Measurements from ENCODE around the gene SUDS3.

Gene SUDS3

DNA sequence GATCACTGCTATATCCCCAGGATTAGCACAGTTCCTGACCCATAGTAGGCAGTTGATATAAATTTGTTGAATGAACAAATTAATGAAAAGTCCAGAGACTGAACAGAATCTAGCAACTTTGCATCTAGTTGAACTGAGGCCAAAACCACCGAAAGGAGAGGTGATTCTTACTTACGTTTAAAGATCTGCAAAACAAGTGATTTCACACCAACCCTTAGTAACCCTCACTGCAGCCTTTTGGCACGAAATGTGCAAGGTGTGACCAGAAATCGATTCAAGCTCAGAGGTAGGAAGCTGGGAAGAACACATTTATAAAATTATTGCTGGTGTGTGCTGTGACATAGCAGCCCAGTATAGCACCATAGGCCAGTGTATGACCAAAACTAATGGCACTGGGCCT, 70.8 kb downstream of the SUDS3 start:
- no peak for DNase-seq (ENCODE audit: low read depth in 2 of 2)

DNA sequence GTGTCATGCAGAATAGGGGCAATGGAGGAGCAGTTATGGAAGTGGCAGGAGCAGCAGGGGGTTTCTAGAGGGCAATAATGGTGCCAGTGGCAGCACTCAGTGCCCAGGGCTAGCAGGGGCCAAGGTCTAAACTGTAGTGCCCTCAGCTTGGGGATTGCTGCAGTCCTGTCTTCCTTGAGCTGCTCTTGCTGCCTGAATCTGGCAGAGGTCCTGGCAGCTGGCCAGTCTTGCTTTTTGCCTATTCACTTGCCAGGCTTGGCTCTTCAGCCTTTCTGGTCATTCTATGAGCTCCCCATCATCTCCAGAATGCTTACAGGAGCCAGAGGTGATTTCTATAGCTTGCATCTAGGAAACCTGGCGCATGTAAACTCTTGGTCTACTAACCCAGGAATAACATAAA, 72.0 kb downstream of the SUDS3 start:
- DNase-seq (ENCODE audit: low read depth in 2 of 2) = no peak

DNA sequence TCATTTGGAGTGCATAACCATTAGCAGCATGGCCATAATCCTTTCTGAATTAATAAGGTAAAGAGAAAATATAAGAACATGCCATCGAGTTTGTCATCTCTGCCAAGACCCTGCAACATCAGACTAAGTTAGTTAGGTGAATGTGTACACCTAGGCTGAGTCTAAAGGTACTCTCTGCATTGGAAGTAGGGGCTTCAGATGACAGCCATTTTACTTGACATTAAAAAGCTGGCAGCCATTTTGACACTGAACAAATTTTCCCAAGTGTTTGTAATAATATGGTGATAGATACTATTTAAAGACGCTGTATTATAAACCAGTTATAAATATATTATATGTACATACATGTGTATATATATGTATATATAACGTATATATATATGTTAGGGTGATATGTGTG, 79.0 kb downstream of the SUDS3 start:
- no peak for DNase-seq (ENCODE audit: low read depth in 2 of 2)

DNA sequence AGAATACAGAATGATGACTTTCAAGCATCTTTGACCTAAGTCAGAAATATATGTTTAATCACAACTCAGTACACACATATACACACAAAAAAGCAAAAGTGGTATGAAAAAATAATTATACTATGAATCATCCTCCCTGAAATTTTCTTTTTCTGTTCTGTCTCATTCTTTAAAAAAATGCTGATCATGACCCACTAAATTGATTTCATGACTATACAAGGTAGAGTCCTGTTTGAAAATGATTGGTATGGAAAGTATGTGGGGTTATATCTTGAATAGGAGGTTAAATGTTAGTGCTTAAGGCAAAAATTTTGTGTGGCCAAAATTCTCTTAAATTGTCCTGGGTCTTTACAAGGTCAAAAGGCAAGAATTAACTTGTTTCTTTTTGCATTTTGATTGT, 80.4 kb downstream of the SUDS3 start:
- DNase-seq (ENCODE audit: low read depth in 2 of 2) = no peak

DNA sequence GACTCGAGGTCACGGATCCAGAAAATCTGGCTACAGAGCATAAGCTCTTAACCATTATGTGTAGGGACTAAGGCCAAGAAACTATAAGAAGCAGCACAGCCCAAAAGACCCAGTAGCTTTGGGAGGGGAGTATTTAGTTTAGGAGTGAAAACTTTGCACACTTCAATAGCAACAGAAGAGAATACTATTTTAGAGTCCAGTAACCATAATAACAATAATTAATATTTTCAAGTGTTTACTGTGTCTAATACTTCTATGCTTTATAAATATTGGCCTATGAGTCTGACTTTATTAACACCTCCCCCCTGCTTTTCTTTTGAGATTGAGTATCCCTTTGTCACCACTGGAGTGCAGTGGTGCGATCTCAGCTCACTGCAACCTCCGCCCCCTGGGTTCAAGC, 82.8 kb downstream of the SUDS3 start:
- DNase-seq (ENCODE audit: low read depth in 2 of 2) = no peak

DNA sequence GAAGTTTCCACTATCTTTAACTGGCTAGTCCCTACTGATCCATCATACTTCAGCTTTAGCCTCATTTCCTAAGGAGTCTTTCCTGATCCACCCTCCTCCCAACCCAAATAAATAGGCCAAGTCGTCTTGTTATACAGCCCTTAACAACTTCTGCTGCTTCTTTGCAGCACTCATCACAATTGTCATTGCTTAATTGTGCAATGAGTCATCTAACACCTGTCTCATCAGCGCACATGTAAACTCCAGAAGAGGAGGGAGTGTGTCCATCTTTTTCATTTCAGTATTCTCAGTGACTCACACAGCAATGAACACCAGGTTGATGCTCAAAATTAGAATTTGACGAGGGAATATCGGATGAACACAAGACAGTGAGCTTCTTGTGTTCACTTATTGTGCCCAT, 87.3 kb downstream of the SUDS3 start:
- DNase-seq (ENCODE audit: low read depth in 2 of 2) = no peak

DNA sequence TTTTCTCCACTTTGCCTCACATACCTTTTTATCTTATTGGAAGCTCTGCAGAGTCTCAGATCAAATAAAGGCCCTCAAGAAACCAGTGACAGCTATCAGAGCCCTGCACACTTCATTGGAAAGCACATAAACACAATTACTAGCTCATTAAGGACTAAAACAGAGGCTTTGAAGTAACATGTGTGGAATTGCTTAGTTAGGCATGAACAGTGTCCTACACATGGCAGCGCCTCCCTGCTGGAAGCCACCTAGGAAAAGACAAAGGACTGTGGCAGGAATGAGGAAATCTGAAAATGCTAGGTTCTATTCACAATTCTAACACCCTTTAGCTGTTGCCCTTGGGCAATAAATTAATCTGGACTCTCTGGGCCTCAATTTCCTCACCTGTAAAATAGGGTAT, 89.4 kb downstream of the SUDS3 start:
- DNase-seq (ENCODE audit: low read depth in 2 of 2) = no peak
